HEK293 (cell line): ENCODE results near the gene CLIP1.

Experiments
- CTCF ChIA-PET: fragments of 350-600 bp; formaldehyde crosslinking; extraction: SDS; loops from one replicate; lab custom pipeline; 2021; ENCODE audit warnings: antibody characterized with exemption; lab: Yijun Ruan, JAX
- POLR2A ChIA-PET: fragments of 300-600 bp; formaldehyde crosslinking; extraction: SDS; loops from one replicate; lab custom pipeline; 2020; ENCODE audit warnings: antibody characterized with exemption, inconsistent platforms; lab: Yijun Ruan, JAX
- H3K27ac ChIP-seq: fragments of 200-500 bp; sonication (Bioruptor generic); 2 replicates; pipeline ENCODE4 v1.5.1; 2014; ENCODE audit warnings: low read depth, low read length, control low read depth, inconsistent platforms; ENCODE audit errors: extremely low read depth
- H3K36me3 ChIP-seq, 2 experiments: fragments of 200-500 bp in 1 of 2; sonication (Bioruptor generic) in 1 of 2; 1 replicate in 1 of 2; 2 replicates in 1 of 2; pipeline ENCODE4 v1.5.1; 2014 to 2017; ENCODE audit warnings: inconsistent platforms in 2 of 2, low read length in 2 of 2; ENCODE audit not compliant: control insufficient read depth in 2 of 2, insufficient read depth in 1 of 2
- H3K4me1 ChIP-seq: fragments of 200-500 bp; sonication (Bioruptor generic); 2 replicates; pipeline ENCODE4 v1.5.1; 2014; ENCODE audit warnings: mild to moderate bottlenecking, low read length, inconsistent platforms; ENCODE audit not compliant: control insufficient read depth, insufficient read depth
- H3K4me3 ChIP-seq: 2 replicates; pipeline ENCODE4 v1.5.1; 2011; ENCODE audit warnings: low read depth, mild to moderate bottlenecking, control low read depth, low read length, moderate library complexity
- H3K9me3 ChIP-seq: fragments of 200-500 bp; sonication (Bioruptor generic); 2 replicates; pipeline ENCODE4 v1.5.1; 2014; ENCODE audit warnings: low read depth, low read length, inconsistent platforms; ENCODE audit not compliant: control insufficient read depth, insufficient read depth
- CTCF ChIP-seq: fragments of 450-650 bp; formaldehyde crosslinking; IDR thresholded peaks from 2 replicates; pipeline ENCODE4 v1.5.1; 2016; ENCODE audit warnings: missing biosample characterization, missing genetic modification characterization
- HOXC10 ChIP-seq: sonication (generic); formaldehyde crosslinking; IDR thresholded peaks from 2 replicates; pipeline ENCODE4 v1.8.1; 2023; ENCODE audit warnings: mild to moderate bottlenecking, missing genetic modification reagents
- KLF9 ChIP-seq: fragments of 450-650 bp; formaldehyde crosslinking; IDR thresholded peaks from 2 replicates; pipeline ENCODE4 v1.5.1; 2016; ENCODE audit warnings: missing biosample characterization, missing genetic modification characterization, low read depth
- YY1 ChIP-seq: fragments of 450-650 bp; formaldehyde crosslinking; IDR thresholded peaks from 2 replicates; pipeline ENCODE4 v1.5.1; 2018; ENCODE audit warnings: missing biosample characterization, missing genetic modification characterization
- ZNF121 ChIP-seq: fragments of 450-650 bp; formaldehyde crosslinking; IDR thresholded peaks from 2 replicates; pipeline ENCODE4 v1.5.1; 2016; ENCODE audit warnings: missing biosample characterization, missing genetic modification characterization
- ZNF138 ChIP-seq: fragments of 450-650 bp; formaldehyde crosslinking; IDR thresholded peaks from 2 replicates; pipeline ENCODE4 v1.5.1; 2016; ENCODE audit warnings: missing biosample characterization, missing genetic modification characterization, borderline replicate concordance
- ZNF140 ChIP-seq: fragments of 450-650 bp; formaldehyde crosslinking; IDR thresholded peaks from 2 replicates; pipeline ENCODE4 v1.5.1; 2016; ENCODE audit warnings: missing biosample characterization, missing genetic modification characterization
- ZNF157 ChIP-seq: fragments of 450-650 bp; formaldehyde crosslinking; IDR thresholded peaks from 2 replicates; pipeline ENCODE4 v1.5.1; 2016; ENCODE audit warnings: missing biosample characterization, missing genetic modification characterization
- ZNF2 ChIP-seq: fragments of 450-650 bp; formaldehyde crosslinking; IDR thresholded peaks from 2 replicates; pipeline ENCODE4 v1.5.1; 2016; ENCODE audit warnings: missing biosample characterization, missing genetic modification characterization
- ZNF221 ChIP-seq: fragments of 450-650 bp; formaldehyde crosslinking; IDR thresholded peaks from 2 replicates; pipeline ENCODE4 v1.5.1; 2017; ENCODE audit warnings: missing biosample characterization, missing genetic modification characterization, borderline replicate concordance
- ZNF24 ChIP-seq: fragments of 450-650 bp; formaldehyde crosslinking; IDR thresholded peaks from 2 replicates; pipeline ENCODE4 v1.5.1; 2016; ENCODE audit warnings: missing biosample characterization, missing genetic modification characterization
- ZNF311 ChIP-seq: fragments of 450-650 bp; formaldehyde crosslinking; IDR thresholded peaks from 2 replicates; pipeline ENCODE4 v1.5.1; 2017; ENCODE audit warnings: missing biosample characterization, missing genetic modification characterization, borderline replicate concordance
- ZNF362 ChIP-seq: fragments of 450-650 bp; formaldehyde crosslinking; IDR thresholded peaks from 2 replicates; pipeline ENCODE4 v1.5.1; 2016; ENCODE audit warnings: missing biosample characterization, missing genetic modification characterization
- ZNF473 ChIP-seq: fragments of 450-650 bp; formaldehyde crosslinking; IDR thresholded peaks from 2 replicates; pipeline ENCODE4 v1.5.1; 2017; ENCODE audit warnings: missing biosample characterization, missing genetic modification characterization
- ZNF48 ChIP-seq: fragments of 450-650 bp; formaldehyde crosslinking; IDR thresholded peaks from 2 replicates; pipeline ENCODE4 v1.5.1; 2016; ENCODE audit warnings: missing biosample characterization, missing genetic modification characterization
- ZNF670 ChIP-seq: fragments of 450-650 bp; formaldehyde crosslinking; IDR thresholded peaks from 2 replicates; pipeline ENCODE4 v1.5.1; 2016; ENCODE audit warnings: missing biosample characterization, missing genetic modification characterization, low read depth
- ZNF692 ChIP-seq: fragments of 450-650 bp; formaldehyde crosslinking; IDR thresholded peaks from 2 replicates; pipeline ENCODE4 v1.5.1; 2016; ENCODE audit warnings: missing biosample characterization, missing genetic modification characterization
- ZNF792 ChIP-seq: fragments of 450-650 bp; formaldehyde crosslinking; IDR thresholded peaks from 2 replicates; pipeline ENCODE4 v1.5.1; 2016; ENCODE audit warnings: missing biosample characterization, missing genetic modification characterization
- ZSCAN30 ChIP-seq: fragments of 450-650 bp; IDR thresholded peaks from 2 replicates; pipeline ENCODE4 v1.5.1; 2018; ENCODE audit warnings: missing biosample characterization, mild to moderate bottlenecking, missing genetic modification characterization, moderate library complexity
- TF ChIP-seq, protein P1 (sequence below): fragments of 450-650 bp; formaldehyde crosslinking; conservative IDR thresholded peaks from 2 replicates; pipeline ENCODE4 v1.5.1; 2016; ENCODE audit warnings: low read depth, missing biosample characterization, missing genetic modification characterization
- TF ChIP-seq, protein P2 (sequence below): fragments of 450-650 bp; formaldehyde crosslinking; IDR thresholded peaks from 2 replicates; pipeline ENCODE4 v1.5.1; 2016; ENCODE audit warnings: missing biosample characterization, missing genetic modification characterization

The CLIP1 gene

GRCh38 chr12:122345042-122345441, 77.4 kb downstream of the CLIP1 start (continued):
- TF ChIP-seq ZNF157 (tag by site-specific recombination) (no peak), ZNF48 (tag by site-specific recombination) (no peak), ZNF121 (peak; percentile 92), KLF9 (tag by site-specific recombination) (no peak), ZNF670 (tag by site-specific recombination) (no peak), ZNF362 (tag by site-specific recombination) (0 out of 2 replicates have a peak, but pooled peaks have one; percentile 11), ZNF2 (tag by site-specific recombination) (no peak)
- TF ChIP-seq, protein P1, sequence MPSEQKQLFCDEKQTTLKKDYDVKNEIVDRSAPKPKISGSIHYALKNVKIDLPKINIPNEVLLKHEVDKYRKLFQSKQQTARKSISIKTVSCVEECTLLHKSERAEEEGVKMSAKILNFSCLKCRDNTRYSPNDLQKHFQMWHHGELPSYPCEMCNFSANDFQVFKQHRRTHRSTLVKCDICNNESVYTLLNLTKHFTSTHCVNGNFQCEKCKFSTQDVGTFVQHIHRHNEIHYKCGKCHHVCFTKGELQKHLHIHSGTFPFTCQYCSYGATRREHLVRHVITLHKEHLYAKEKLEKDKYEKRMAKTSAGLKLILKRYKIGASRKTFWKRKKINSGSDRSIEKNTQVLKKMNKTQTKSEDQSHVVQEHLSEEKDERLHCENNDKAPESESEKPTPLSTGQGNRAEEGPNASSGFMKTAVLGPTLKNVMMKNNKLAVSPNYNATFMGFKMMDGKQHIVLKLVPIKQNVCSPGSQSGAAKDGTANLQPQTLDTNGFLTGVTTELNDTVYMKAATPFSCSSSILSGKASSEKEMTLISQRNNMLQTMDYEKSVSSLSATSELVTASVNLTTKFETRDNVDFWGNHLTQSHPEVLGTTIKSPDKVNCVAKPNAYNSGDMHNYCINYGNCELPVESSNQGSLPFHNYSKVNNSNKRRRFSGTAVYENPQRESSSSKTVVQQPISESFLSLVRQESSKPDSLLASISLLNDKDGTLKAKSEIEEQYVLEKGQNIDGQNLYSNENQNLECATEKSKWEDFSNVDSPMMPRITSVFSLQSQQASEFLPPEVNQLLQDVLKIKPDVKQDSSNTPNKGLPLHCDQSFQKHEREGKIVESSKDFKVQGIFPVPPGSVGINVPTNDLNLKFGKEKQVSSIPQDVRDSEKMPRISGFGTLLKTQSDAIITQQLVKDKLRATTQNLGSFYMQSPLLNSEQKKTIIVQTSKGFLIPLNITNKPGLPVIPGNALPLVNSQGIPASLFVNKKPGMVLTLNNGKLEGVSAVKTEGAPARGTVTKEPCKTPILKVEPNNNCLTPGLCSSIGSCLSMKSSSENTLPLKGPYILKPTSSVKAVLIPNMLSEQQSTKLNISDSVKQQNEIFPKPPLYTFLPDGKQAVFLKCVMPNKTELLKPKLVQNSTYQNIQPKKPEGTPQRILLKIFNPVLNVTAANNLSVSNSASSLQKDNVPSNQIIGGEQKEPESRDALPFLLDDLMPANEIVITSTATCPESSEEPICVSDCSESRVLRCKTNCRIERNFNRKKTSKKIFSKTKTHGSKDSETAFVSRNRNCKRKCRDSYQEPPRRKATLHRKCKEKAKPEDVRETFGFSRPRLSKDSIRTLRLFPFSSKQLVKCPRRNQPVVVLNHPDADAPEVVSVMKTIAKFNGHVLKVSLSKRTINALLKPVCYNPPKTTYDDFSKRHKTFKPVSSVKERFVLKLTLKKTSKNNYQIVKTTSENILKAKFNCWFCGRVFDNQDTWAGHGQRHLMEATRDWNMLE (tag by site-specific recombination) = no peak

DNA sequence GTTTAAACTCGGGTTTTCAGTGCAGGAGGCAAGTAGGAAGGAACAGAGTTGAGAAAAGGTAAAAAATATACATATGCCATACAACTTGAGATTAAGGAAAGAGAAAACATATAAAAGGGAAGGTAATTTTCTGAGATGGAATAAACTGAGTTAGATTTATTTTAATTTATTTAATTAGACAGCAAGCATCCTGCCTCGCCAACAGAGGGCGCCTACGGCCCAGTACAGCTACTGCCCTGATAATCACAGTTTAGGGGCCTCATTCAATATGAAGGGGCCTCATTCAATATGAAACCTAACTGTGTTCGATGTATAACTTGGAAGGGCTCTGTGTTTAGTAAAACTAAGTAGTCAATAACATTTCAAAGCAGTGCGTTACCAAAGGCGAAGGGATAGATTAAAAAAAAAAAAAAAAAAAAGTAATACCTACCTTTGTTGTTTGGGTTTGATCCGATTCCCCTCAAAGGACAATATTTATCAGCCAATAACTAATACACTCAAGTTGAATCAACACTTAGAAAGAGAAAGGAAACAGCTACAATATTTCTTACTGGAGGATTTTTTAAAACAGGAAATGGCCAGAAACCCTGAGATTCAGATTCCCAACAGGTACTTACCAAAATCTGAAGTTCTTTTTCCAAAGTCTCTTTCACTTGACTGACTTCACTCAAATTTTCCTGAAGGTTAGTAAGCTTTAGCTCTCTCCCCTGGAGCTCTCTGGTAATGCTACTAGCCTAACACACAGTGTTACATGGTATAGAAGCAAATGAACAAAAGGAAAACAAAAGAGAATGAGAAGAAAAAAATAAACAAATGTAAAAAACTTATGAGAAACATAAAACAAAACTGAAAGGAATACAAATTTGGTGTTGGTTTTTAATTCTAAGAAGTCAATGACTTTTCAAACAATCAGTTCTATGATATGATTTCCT, 86.2 kb downstream of the CLIP1 start:
- ChIA-PET CTCF (interaction anchor here (0.5 to 10.1 kb wide), 34 partner anchors 8 to 1697 kb away, joined by 3 to 102 read pairs (median 4); no protein-coding TSS in a partner anchor), POLR2A (interaction anchor here (0.5 kb wide), 1 partner anchor 167 kb away, joined by 4 read pairs; no protein-coding TSS in a partner anchor)
- Histone ChIP-seq H3K27ac (no peak overlapping the region), H3K4me3 (no peak overlapping the region), H3K36me3 (peaks cover 13 to 36% of the 10 kb centered on the region in 2 experiments), H3K9me3 (no peaks in the 10 kb centered on the region), H3K4me1 (no peaks in the 10 kb centered on the region)
- TF ChIP-seq ZNF311 (no peak), ZNF2 (tag by site-specific recombination) (peak; percentile 98), ZNF362 (tag by site-specific recombination) (0 out of 2 replicates have a peak, but pooled peaks have one; percentile 17), CTCF (tag by site-specific recombination) (peak; percentile 57; the same call in 1 of the 2 replicates), ZNF221 (tag by site-specific recombination) (no peak), ZSCAN30 (no peak), ZNF138 (tag by site-specific recombination) (no peak), ZNF692 (tag by site-specific recombination) (no peak), YY1 (tag by site-specific recombination) (no peak), ZNF140 (no peak), ZNF24 (no peak), HOXC10 (CRISPR knock-in tag) (no peak), ZNF792 (tag by site-specific recombination) (no peak), ZNF473 (tag by site-specific recombination) (no peak)
- TF ChIP-seq, protein P2, sequence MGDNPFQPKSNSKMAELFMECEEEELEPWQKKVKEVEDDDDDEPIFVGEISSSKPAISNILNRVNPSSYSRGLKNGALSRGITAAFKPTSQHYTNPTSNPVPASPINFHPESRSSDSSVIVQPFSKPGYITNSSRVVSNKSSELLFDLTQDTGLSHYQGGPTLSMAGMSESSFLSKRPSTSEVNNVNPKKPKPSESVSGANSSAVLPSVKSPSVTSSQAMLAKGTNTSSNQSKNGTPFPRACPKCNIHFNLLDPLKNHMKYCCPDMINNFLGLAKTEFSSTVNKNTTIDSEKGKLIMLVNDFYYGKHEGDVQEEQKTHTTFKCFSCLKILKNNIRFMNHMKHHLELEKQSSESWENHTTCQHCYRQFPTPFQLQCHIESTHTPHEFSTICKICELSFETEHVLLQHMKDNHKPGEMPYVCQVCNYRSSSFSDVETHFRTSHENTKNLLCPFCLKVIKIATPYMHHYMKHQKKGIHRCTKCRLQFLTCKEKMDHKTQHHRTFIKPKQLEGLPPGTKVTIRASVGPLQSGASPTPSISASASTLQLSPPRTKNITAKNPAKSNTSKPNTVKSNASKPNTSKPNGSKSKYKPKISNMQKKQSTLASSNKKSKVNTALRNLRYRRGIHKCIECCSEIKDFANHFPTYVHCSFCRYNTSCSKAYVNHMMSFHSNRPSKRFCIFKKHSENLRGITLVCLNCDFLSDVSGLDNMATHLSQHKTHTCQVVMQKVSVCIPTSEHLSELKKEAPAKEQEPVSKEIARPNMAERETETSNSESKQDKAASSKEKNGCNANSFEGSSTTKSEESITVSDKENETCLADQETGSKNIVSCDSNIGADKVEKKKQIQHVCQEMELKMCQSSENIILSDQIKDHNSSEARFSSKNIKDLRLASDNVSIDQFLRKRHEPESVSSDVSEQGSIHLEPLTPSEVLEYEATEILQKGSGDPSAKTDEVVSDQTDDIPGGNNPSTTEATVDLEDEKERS = no peak
